Tibial artery (tissue), 4 donors: ENCODE measurements around the gene TMTC2.

Experiments used
- DNase-seq, 2 donors: peaks; one replicate each; pipeline ENCODE4 v3.0.0-alpha.2; 2019
- H3K27ac ChIP-seq, 2 donors: fragments of 200-600 bp; sonication (generic) in 1 of 2; 1 replicate in 1 of 2; 2 replicates in 1 of 2; pipeline ENCODE4 v1.5.1; 2018 to 2019; ENCODE audit warnings: mild to moderate bottlenecking in 1 of 2
- H3K27me3 ChIP-seq, 2 donors: fragments of 200-600 bp; sonication (generic) in 1 of 2; one replicate each; pipeline versions ENCODE4 v1.5.1 to v1.6.0; 2016 to 2019
- H3K36me3 ChIP-seq, 3 donors: fragments of 200-600 bp; sonication (generic) in 2 of 3; one replicate each; pipeline ENCODE4 v1.5.1; 2016 to 2019; ENCODE audit warnings: mild to moderate bottlenecking in 2 of 3
- H3K4me1 ChIP-seq, 4 donors: fragments of 200-600 bp; sonication (generic) in 2 of 4; 1 replicate in 3 of 4; 2 replicates in 1 of 4; pipeline ENCODE4 v1.5.1; 2016 to 2019
- H3K4me3 ChIP-seq, 2 donors: fragments of 200-600 bp; sonication (generic) in 1 of 2; 1 replicate in 1 of 2; 2 replicates in 1 of 2; pipeline ENCODE4 v1.5.1; 2018 to 2019; ENCODE audit warnings: mild to moderate bottlenecking in 2 of 2
- H3K9me3 ChIP-seq, 3 donors: fragments of 200-600 bp; sonication (generic) in 1 of 3; one replicate each; pipeline ENCODE4 v1.5.1; 2016 to 2019
- intact Hi-C: fragments of 100-400 bp; cut with DNase I; formaldehyde crosslinking; loops from one replicate; pipeline ENCODE4 v1.15.0; 2023; ENCODE audit warnings: low total_unique reads
- TF ChIP-seq, protein P1 (sequence below), 2 experiments: fragments of 200-600 bp in 1 of 2; fragments of 450-650 bp in 1 of 2; IDR thresholded peaks; one replicate each; pipeline ENCODE4 v1.5.1; 2017 to 2019; ENCODE audit warnings: antibody characterized with exemption in 2 of 2, mild to moderate bottlenecking in 1 of 2, moderate library complexity in 1 of 2

The TMTC2 gene

DNA sequence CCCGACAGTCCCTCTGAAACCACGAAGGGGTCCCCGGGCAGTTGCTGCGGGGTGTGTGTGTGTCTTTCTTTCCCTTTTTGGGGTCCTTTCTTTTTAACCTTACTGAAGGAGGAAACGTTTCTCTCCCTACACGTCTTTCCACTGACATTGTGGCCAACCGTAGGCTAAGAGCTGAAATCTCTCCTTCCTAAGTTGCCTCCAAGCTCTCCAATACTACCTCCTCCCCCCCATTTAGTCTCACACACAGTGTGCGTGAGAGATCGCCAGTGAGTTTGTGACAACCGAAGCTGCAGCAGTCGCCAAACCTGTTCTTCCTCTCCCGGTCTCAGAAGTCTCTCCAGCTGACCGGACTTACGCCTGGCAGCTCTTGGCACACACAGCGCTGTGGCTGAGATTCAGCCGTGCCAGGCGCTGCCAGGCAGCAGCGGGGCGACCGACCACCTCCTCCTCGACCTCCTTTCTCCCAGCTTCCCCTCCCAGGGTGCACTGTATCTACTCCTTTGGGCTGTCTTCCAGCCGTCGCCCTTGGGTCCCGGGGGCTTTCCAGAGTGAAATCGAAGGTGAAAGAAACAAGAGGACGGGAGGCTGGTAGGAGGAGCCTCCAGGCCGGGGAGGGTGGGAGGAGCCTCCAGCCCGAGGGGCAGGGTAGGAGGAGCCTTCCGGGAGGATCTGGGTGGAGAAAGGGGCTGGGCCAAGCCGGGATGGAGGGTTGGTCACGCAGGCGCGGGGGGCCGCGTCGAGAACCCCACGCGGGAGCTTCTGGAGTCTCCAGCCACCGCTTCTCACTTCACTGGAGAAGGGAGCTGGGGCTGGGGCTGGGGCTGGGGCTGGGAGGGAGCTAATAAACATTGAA is at the start of gene TMTC2:
Gene TMTC2 (plus strand): TSS at position 739 of the 853 bp plus-strand sequence.
- Histone ChIP-seq H3K27me3 (no peaks in the 10 kb centered on the region), H3K4me1 (peaks cover 0 to 15% (median 11%) of the 10 kb centered on the region in 4 donors), H3K27ac (peak within 1 kb of the TSS; percentile 85 to 86), H3K36me3 (no peaks in the 10 kb centered on the region), H3K9me3 (no peaks in the 10 kb centered on the region), H3K4me3 (peak within 1 kb of the TSS; percentile 61 to 78)
- DNase-seq, result peak; percentile 89 to 93
- intact Hi-C loops, result no loop called here
- TF ChIP-seq, protein P1, sequence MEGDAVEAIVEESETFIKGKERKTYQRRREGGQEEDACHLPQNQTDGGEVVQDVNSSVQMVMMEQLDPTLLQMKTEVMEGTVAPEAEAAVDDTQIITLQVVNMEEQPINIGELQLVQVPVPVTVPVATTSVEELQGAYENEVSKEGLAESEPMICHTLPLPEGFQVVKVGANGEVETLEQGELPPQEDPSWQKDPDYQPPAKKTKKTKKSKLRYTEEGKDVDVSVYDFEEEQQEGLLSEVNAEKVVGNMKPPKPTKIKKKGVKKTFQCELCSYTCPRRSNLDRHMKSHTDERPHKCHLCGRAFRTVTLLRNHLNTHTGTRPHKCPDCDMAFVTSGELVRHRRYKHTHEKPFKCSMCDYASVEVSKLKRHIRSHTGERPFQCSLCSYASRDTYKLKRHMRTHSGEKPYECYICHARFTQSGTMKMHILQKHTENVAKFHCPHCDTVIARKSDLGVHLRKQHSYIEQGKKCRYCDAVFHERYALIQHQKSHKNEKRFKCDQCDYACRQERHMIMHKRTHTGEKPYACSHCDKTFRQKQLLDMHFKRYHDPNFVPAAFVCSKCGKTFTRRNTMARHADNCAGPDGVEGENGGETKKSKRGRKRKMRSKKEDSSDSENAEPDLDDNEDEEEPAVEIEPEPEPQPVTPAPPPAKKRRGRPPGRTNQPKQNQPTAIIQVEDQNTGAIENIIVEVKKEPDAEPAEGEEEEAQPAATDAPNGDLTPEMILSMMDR (IDR thresholded peaks at IDR 0.05), result no peak

DNA sequence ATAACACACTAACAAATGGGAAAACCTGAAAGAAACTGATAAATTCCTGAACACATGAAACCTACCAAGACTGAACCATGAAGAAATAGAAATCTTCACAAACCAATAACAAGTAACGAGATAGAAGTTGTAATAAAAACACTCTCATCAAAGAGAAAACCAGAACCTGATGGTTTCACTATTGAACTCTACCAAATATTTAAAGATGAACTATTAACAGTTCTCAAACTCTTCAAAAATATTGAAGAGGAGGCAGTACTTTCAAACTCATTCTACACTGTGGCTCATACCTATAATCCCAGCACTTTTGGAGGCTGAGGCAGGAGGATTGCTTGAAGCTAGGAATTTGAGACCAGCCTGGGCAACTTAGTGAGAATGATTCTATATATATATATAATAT is 48.4 kb upstream of the TMTC2 start:
- Histone ChIP-seq H3K9me3 (peaks cover 0 to 7% (median 0%) of the 10 kb centered on the region in 3 donors), H3K4me1 (no peaks in the 10 kb centered on the region), H3K27ac (no peak overlapping the region), H3K36me3 (no peaks in the 10 kb centered on the region), H3K27me3 (no peaks in the 10 kb centered on the region), H3K4me3 (no peak overlapping the region)
- intact Hi-C loops, result no loop called here
- TF ChIP-seq, protein P1 (IDR thresholded peaks at IDR 0.05), result no peak
- DNase-seq, result no peak

DNA sequence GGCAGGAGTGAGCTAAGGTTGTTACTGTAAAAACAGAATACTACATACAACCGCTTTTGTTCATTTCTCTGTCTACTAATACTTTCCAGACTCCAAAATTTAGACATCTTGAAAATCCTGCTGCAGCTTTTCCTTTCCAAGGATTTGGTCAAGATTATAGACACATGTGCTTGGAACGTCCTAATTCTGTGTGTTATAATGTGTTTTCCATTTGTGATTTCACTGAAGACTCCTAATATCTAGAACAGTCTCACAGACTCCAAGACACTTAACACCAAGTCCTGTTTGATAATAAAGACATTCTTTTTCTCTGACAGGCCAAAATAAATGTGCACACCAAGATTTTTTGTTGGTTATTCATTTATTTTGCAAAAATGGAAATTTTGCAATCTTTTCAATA is 41.8 kb upstream of the TMTC2 start:
- TF ChIP-seq, protein P1 (IDR thresholded peaks at IDR 0.05), result no peak
- Histone ChIP-seq H3K9me3 (no peaks in the 10 kb centered on the region), H3K27ac (no peak overlapping the region), H3K4me1 (no peaks in the 10 kb centered on the region), H3K27me3 (no peaks in the 10 kb centered on the region), H3K36me3 (no peaks in the 10 kb centered on the region), H3K4me3 (no peak overlapping the region)
- DNase-seq, result no peak
- intact Hi-C loops, result no loop called here

DNA sequence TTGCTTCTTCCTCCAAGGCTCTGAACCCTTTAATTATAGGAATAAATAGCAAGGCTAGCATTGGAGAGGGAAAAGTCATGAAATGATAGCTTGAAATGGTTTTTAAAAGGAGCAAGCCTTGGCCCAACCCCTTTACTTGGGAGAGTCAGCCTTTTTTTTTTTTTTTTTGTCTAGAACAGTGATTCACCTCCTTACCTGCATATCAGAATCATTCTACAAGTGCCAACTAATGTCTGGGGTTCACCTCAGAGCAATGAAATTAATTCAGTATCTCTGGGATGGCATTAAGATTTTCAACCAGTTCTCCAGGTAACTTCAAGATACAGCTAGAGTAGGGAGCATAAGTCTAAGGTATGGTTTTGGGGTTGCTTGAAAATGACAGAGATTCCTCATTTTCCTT is 41.3 kb upstream of the TMTC2 start:
- no peaks in the 10 kb centered on the region for H3K4me1 ChIP-seq
- intact Hi-C loops, result no loop called here
- no peaks in the 10 kb centered on the region for H3K27me3 ChIP-seq
- no peaks in the 10 kb centered on the region for H3K36me3 ChIP-seq
- no peak overlapping the region for H3K27ac ChIP-seq
- no peaks in the 10 kb centered on the region for H3K9me3 ChIP-seq
- TF ChIP-seq, protein P1 (IDR thresholded peaks at IDR 0.05), result no peak
- no peak overlapping the region for H3K4me3 ChIP-seq
- no peak for DNase-seq

DNA sequence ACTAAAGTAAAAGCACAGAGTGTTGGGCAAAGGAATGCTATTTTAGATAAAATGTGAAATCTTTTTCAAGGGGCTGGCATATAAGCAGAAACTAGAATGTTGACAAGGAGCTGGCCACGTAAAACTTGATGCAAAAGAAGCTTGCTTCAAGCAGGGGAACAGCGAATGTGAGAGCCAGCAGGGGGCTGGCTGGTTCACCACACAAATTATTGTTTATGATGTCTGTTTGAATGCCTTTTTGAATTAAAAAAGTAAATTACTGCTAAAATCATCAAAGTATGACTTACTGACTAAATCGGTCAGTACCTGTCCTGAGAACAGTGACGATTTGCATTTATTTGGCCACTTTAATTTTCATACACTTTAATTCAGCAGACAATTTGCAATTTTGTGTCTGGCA is 38.9 kb upstream of the TMTC2 start:
- Histone ChIP-seq H3K4me3 (no peak overlapping the region), H3K9me3 (no peaks in the 10 kb centered on the region), H3K27ac (no peak overlapping the region), H3K36me3 (no peaks in the 10 kb centered on the region), H3K27me3 (no peaks in the 10 kb centered on the region), H3K4me1 (no peaks in the 10 kb centered on the region)
- TF ChIP-seq, protein P1 (IDR thresholded peaks at IDR 0.05), result no peak
- intact Hi-C loops, result no loop called here
- DNase-seq, result no peak
